ENCODE results near the gene GSTM3. TPM values are rescaled to one million over a fixed set of nuclear protein-coding genes. Genes with fewer than 3 reads are reported as not detected.
"Not testable (repeated sequence)": the region's sequence is repeated elsewhere in the genome, so short reads cannot be mapped to it uniquely, and the experiment has no call there.

Gene GSTM3
- total RNA-seq, 1 donor from 2014 or later = 40.7 TPM

- not testable (repeated sequence) for DNase-seq
Measured at GRCh38 chr1:109695138-109695537, 45.7 kb downstream of the GSTM3 start.

DNA sequence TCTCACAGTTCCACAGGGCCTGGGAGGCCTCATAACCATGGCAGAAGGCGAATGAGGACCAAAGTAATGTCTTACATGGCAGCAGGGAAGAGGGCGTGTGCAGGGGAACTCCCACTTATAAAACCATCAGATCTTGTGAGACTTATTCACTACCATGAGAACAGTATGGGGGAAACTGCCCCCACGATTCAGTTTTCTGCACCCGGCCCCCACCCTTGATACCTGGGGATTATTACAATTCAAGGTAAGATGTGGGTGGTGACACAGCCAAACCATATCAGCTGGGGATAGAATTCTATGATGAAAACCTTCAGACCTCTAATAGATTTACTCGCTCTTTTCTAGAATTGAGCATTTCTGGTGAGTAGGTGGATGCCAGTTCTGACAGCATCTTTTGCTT lies 46.4 kb downstream of the GSTM3 start:
- DNase-seq = not testable (repeated sequence)

DNA sequence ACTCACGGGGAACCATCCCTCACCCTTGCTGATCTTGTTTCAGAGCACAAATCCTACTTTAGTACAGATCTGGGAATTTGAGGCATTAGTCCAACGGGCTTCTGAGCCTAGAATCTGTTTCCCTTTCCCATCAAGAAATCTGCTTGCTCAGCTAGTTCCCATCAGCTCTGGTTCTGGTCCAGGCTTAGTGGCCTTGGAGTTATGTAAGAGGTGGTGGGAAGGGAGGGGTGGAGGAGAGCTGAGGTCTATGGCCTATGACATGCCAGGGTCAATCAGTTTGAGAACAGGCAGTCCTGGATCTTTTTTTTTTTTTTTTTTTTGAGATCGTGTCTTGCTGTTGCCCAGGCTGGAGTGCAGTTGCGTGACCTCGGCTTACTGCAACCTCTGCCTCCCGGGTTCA lies 49.1 kb downstream of the GSTM3 start:
- DNase-seq = no peak

- no peak for DNase-seq
Measured at GRCh38 chr1:109689844-109690405, 50.9 kb downstream of the GSTM3 start.

- no peak for DNase-seq
Measured at GRCh38 chr1:109687641-109688499, 53.0 kb downstream of the GSTM3 start, which contains the start of gene GSTM1. Gene GSTM1 (plus strand): TSS chr1:109687817. CDS start chr1:109687874, 57 bp downstream.

DNA sequence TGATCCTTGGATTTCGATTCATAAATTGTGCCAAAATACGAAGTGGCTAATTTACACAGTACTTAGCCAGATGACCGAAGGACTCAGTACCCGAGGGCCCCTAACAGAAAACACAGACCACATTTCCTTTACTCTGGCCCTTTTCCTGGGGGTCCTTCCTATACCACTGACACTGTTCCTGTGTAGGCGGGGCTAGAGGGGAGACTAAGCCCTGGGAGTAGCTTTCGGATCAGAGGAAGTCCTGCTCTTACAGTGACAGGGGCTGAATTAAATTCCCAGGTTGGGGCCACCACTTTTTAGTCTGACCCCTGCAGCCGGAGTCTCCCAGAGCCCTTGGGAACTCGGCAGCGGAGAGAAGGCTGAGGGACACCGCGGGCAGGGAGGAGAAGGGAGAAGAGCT lies 53.7 kb downstream of the GSTM3 start:
- DNase-seq = not testable (repeated sequence)

GRCh38 chr1:109685890-109686289 lies 54.9 kb downstream of the GSTM3 start:
- not testable (repeated sequence) for DNase-seq

DNA sequence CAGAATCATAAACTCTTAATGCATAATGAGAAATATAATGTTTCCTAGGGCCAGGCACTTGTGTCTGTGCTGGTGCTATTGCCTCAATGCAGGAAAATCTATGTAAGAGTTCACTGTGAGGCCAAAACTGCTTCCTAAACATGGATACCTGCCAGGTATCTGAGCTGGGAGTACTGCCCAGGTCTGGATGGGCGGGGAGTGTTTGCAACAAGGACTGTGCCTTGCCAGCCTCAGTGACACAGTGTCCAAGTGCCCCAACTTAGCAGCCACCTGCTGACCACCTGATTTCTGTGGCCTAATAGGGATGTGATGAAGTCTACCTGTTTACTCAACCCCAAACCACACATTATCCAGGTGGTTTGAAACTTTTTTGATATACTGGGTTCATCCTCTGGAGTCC lies 55.4 kb downstream of the GSTM3 start:
- not testable (repeated sequence) for DNase-seq

- DNase-seq = not testable (repeated sequence)
Measured at GRCh38 chr1:109684777-109685176, 56.1 kb downstream of the GSTM3 start.

Other genes with a start within 250 kb of the GSTM3 start
- 4.1 TPM for gene CYB561D1, start 246.9 kb downstream of the GSTM3 start, total RNA-seq
- 3.5 TPM for gene AMIGO1, start 231.3 kb downstream of the GSTM3 start, total RNA-seq
- under 0.01 TPM for gene GPR61, start 201.2 kb downstream of the GSTM3 start, total RNA-seq
- 11.8 TPM for gene GNAI3, start 192.4 kb downstream of the GSTM3 start, total RNA-seq
- not detected for gene GNAT2, start 121.4 kb downstream of the GSTM3 start, total RNA-seq
- 29.9 TPM for gene AMPD2, start 121.2 kb downstream of the GSTM3 start, total RNA-seq
- gene GSTM4, start 84.9 kb downstream of the GSTM3 start, total RNA-seq = 10.2 TPM
- gene GSTM2, start 73.0 kb downstream of the GSTM3 start, total RNA-seq = 68.4 TPM
- gene GSTM1, start 53.2 kb downstream of the GSTM3 start, total RNA-seq = not detected
- gene GSTM5, start 28.8 kb downstream of the GSTM3 start, total RNA-seq = 12.3 TPM
- gene EPS8L3, start 22.9 kb upstream of the GSTM3 start, total RNA-seq = not detected
- 9.8 TPM for gene CSF1, start 169.8 kb upstream of the GSTM3 start, total RNA-seq
- gene AHCYL1, start 243.7 kb upstream of the GSTM3 start, total RNA-seq = 40.5 TPM